HG03520 (cell line): ENCODE data around the gene ANKAR.
"Not testable (repeated sequence)": the region's sequence is repeated elsewhere in the genome, so short reads cannot be mapped to it uniquely, and the experiment has no call there.

Experiments used
- ATAC-seq: cut with Tn5 transposase; IDR thresholded peaks from one replicate; pipeline ENCODE4 v1.9.1; 2021; ENCODE audit warnings: mild to moderate bottlenecking, moderate library complexity; ENCODE audit not compliant: unreplicated experiment

The ANKAR gene, protein sequence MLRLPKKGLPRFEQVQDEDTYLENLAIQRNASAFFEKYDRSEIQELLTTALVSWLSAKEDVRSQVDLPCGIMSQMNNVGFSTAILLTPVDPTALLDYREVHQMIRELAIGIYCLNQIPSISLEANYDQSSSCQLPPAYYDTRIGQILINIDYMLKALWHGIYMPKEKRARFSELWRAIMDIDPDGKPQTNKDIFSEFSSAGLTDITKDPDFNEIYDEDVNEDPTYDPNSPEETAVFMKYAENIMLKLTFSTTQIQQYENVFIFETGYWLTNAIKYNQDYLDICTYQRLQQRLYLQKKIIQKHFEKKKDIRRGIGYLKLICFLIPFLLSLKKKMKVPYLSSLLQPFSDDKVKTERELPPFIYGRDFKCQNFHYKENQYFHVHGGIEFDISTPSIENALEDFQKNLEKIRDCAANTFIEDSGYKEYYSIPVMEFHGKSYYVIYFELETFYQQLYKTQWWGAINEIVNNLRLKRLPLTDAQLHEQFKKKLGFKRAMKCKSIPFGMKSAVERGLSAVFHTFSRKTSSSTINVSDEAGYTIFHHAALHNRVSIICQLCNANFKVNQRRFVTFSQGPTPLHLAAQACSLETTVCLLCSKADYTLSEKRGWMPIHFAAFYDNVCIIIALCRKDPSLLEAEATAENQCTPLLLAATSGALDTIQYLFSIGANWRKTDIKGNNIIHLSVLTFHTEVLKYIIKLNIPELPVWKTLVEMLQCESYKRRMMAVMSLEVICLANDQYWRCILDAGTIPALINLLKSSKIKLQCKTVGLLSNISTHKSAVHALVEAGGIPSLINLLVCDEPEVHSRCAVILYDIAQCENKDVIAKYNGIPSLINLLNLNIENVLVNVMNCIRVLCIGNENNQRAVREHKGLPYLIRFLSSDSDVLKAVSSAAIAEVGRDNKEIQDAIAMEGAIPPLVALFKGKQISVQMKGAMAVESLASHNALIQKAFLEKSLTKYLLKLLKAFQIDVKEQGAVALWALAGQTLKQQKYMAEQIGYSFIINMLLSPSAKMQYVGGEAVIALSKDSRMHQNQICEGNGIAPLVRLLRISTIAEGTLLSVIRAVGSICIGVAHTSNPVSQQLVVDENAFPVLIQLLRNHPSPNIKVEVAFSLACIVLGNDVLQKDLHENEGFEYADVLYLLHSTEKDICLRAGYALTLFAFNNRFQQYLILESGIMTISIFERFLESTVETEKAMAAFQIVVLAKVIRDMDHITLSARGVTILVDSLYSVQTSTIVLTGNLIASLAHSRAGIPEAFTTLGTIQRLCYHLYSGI (N-terminal part only)

DNA sequence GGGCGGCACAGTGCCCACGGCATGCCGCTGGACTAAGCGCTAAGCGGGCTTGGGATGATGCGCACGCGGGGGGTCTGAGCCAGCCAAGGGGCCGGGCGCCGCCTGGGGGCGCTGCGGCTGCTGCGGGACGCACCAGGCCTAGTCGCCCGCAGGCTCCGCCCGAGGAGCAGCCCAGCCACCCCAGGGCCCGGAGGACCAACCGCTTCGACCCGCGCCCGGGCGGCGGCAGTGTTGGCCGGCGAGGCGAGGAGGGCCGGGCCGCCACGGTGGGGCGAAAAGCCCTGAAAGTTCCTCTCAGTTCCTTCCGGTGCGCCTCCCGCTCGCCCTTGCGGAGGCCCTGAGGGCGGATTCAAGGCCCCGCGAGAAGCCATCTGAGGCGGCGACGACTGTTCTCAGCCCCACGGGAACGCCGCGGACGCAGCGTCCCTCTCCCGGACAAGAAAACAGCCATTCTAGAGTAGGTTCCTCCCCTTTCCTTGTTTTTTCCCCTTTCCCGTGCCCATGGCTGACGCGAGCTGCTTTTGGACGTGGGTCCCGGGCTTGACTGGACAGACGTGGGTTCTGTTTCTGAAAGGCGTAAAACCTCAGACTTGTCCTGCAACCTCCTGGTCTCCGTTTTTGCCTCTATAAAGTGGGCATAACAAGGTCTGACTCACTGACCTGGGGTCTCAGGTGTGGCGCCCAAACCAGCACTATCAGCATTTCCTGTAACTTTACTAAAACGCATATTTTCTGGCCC is at the start of gene ANKAR:
TSS of gene ANKAR (plus strand) at position 297 of the 739 bp plus-strand sequence. CDS start 1,821 bp downstream, outside the sequence.
- peak; percentile 97 for ATAC-seq

DNA sequence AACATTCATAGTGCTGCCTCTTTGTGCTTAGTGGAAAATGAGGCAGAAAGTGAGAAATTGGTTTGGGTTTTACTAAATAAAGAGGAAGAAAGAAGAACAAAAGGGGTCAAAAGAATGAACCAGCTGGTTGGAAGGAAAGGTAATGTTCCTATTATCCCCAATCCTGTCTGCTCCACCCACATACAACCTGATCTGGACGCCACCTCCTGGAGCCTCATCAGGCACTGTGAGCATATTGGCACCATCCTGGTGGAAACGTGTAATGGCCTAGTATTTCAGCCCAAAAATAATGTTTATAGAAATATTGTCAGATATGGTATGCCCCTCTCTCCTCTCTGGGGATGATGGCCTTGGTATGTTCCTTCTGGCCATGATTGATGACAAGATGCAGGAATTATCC is 48.8 kb upstream of the ANKAR start:
- no peak for ATAC-seq

DNA sequence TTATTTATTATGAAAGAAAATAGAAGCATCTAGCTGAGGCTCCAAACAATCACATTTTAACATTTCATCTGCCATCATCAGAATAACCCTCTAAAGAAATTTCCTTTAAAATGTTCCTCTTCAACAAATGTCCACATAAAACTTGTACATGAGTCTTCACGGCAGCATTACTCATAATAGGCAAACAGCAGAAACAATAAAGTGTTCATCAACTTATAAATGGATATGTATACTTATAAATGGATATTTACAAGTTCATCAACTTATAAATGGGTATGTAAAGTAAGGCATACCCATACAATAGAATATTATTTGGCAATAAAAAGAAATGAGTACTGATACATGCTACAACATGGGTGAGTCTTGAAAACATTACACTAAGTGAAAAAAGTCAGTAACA is 46.7 kb upstream of the ANKAR start:
- no peak for ATAC-seq

DNA sequence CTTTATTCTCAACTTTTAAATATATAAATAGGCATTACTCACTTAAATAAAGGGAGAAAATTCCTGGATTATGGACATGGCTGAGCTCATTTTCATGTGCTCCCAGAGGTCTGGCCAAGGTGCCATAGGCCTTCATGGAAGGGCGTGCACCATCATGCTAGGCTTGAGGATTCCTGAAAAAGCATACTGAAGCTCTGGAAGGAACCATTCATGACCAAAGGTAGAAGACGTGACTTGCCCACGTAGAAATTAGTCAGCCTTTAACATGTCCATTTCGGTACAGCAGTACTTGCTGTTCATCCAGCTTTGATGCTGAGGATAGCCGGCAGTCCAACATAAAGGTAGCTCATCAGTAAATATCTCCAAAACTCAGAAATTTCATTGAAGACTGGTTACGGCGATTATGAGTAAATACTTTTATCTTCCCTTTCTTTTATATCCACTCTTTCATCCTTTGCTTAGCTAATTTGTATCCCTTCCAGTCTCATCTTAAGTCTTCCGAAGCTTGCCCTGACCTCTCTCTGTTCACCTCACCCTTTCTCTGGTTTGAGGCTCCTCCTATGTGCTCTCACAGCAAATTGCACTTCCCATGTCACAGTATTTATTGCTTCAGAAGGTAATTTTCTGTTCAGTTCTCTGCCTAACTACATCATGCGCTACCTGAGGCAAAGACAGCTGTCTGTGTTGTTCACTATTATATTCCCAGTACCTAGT is 45.5 kb upstream of the ANKAR start:
- no peak for ATAC-seq

DNA sequence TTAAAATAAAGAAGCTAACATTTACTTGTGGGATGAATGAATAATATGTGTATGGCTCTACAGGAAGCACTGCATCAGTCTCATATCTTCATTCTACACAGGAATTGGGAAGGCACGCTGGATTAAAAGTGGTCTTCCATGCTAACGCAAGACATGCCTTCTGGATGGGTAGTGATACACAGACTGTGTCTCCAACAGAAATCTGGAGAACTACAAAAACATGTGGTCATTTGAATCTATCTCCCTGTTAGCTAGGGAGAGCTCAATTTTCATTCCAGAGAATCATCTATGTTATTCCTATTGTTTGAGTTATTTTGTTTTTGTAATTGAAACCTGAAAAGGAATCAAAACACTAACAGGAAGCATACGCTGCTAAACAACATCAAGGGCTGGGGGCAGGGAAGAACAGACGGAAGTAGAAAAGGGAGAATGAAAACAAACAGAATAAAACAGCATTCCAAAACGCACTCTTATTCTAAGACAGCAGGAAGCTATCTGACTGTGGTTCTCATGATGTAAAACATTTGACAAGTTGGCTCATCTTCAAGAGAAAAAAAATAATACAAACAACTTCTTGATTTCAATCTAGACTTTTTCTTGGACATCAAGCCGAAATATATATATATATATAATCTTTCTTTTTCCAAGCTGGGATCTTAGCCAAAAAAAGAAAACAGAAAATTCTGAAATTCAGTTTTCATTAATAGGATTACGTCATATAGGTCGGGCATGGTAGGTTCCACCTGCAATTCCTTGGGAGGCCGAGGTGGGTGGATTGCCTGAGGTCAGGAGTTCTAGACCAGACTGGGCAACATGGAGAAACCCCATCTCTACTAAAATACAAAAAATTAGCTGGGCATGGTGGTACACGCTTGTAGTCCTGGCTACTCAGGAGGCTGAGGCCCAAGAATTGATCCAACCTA is 44.7 kb upstream of the ANKAR start:
- no peak for ATAC-seq

DNA sequence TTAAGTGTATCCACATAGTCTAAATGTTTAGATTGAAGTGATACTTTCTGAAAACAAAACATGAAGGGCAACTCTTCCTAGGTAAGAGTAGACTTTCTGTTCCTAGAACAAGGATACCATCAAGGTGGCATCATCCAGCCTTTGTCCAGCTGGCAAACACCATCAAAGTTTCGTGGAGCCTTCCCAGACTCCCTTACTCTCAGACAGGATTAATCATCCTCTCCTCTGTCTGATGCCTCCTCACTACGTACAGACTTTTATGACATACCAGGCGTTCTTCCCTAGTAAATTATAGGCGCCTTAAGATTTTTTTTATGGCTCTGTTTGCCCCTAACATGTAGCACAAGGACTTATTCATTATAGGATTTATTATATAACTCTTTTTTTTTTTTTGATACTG is 42.6 kb upstream of the ANKAR start:
- ATAC-seq: no peak

DNA sequence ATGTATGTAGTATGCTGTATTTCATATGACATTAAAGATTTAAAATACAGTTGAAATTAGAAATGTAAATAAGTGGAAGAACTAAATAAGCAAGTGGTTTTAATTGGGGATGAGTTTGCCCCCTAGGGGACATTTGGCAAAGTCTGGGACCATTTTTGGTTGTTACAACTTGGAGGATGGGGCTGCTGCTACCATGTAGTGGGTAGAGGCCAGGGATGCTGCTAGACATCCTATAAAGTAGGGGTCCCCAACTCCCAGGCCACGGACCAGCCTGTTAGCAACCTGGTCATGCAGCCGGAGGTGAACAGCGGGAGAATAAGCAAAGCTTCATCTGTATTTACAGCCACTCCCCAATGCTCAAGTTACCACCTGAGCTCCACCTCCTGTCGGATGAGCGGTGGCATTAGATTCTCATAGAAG is 41.1 kb upstream of the ANKAR start:
- ATAC-seq: no peak

DNA sequence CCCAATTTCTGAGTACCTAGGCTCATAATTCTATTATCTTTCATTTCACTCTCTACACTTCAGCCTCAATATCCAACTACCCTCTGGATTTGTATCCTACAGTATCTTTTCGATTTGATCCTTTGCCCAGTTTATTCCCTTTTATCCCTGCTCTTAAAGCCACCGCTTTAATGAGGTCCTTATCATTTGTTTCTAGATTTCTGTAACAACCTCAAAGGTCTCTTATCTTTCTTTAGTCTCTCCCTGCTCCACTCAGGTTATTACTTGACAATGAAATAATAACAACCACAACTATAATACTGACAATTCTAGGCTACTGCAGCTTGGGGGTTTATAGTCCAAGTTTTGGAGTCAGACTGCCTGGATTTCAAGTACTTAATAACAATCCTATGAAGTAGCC is 39.1 kb upstream of the ANKAR start:
- no peak for ATAC-seq

DNA sequence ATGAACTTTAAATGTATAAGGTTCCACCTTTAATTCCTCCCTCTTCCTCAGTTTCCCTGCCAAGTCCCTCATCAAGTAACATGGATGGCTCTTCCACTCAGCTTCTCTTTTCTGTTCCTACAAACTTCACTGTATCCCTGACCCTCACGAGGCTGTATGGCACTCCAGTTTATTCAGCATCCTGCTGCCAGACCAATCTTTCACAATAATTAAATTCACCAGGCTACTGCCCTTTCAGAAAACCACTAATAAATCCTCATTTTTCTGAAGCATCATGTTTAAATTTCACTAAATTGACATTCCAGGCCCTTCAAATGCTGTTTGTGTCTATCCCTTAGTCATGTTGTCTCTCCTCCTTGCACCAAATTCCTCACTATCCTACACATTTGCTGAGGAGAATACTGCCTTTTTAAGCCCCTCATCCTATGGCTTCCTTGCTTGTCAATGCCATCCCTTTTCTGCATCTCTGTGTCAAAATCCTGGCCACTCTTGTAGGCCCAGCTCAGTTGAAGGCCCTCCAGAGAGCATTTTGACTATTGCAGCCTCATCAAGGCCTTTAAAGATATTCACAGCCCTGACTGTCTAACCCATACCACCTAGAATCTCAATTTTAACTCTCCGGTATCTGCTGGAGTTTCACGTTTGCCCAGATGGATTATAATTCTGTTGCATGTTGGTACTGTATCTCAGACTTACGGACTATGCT is 36.0 kb upstream of the ANKAR start:
- ATAC-seq: no peak

DNA sequence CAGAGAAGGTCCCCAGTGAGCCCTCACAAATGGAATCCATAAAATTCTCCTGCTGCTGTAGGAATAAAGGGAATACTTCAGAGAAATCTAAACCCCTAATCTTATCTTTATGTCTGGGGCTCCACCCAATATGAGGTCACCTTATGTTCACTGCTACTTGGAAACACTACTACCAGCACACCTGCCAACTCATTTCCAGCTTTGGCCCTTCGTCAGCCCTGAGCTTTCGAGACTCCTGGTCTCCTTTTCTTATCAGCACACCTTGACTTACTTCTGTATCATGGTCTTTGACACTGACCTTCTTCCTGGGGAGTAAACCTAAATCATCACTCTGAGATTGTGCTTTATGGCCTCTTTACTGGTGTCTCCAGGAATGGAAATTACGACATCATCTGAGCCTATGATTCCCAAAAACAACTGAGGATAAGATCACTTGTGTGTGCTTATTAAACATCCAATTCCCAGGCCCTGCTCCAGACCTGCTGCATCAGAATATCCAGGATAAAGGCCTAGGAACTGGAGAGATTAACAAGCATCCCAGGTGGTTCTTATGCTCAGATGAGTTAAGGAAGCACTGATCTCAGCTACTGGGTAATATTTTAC is 35.4 kb upstream of the ANKAR start:
- no peak for ATAC-seq

DNA sequence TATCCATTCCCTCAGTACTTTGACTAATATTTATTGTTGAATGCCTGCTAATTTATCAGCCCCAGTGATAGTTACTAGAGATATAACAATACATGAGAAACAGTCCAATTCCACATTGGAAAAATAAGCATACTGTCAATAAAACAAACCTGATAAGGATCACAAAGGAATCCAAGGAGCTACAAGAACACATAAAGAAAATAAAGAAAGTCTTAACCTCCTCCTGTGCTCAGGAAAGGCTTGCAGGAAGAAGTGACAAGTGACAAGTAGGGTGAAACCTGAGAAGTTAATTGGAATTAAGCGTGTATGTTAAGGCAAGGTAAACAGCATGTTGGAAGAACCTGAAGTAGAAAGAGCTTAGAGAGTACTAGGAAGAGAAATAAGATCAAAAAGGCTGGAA is 33.5 kb upstream of the ANKAR start:
- ATAC-seq: no peak

DNA sequence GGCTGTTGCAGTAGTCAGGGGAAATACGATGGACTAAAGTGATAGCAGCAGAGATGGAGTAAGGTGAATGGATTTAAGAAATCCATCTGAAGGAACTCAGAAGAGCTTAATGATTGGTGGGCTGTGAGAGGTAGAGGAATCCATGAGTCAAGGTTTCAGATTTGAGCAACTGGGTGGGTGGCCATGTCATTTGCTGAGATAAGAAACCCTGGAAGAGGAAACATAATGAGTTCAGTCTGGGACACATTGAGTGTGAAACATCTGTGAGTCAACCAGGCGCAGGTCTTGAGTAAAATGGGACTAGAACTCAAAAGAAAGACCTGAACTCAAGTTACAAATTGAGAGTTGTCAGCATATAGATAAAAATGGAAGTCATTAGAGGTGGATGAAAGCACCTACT is 32.9 kb upstream of the ANKAR start:
- no peak for ATAC-seq

DNA sequence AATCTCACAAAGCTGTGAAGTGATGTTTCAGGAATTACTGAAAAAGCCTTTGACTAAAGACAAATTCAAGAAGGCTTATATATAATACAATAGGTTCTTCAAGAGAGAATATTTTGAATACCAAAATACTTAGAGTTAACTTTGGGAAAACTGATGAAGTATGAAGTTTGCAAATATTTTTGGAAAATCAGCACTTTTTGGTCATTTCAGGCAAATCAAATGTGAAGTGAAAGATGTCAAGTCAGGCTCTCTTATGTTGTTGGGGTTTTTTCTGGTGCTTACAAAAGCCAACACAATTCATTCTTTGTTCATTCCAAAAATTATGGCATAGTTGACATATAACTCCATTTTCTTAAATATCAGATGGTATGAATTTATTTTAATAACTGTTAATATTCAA is 27.9 kb upstream of the ANKAR start:
- ATAC-seq: no peak

DNA sequence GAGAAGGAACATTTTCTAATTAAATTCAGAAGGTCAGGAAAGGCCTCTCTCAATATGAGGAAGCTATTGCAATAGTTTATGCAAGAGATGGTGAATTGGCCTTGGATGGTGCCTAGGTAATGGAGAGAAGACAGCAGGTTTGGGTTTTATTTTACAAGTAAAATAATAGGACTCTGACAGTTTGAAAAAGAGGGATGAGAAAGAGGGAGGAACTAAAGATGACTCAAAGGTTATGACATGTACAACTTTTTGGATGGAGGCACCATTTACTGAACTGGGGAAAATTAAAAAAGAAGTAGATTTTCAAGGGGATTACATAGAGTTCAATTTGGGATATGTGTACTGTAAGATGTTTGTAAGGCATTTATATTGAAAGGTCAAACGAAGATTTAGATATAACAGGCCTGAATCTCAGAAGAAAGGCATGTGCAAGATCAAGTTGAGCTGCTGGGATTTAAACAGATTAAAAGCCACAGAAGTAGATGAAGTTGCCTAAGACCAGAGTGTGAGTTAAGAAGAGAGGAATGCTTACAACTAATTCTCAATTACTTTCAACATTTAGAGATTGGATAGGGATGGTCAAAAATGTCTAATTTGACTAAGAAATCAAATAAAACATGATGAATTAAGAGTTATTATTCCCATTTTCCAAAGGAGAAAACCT is 25.5 kb upstream of the ANKAR start:
- ATAC-seq: no peak

DNA sequence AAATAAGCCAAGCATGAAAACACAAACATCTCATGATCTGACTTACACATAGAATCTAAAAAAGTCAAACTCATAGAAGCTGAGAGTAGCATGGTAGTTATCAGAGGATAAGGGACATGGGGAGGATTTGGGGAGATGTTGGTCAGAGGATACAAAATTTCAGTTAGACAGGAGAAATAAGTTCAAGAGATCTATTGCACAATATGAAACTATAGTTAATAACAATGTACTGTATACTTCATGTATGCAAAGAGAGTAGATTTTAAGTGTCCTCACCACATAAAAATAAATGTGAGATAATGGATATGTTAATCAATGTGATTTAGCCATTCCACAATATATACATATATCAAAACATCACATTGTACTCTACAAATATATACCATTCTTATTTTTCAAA is 23.2 kb upstream of the ANKAR start:
- ATAC-seq: no peak

DNA sequence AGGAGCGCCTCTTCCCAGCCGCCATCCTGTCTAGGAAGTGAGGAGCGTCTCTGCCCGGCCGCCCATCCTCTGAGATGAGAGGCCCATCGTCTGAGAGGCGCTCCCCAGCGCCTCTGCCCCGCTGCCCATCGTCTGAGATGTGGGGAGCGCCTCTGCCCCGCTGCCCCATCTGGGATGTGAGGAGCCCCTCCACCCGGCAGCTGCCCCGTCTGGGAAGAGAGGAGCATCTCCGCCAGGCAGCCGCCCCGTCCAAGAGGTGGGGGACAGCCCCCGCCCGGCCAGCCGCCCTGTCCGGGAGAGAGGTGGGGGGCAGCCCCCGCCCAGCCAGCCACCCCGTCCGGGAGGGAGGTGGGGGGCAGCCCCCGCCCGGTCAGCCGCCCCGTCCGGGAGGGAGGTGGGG is 21.0 kb upstream of the ANKAR start:
- not testable (repeated sequence) for ATAC-seq

DNA sequence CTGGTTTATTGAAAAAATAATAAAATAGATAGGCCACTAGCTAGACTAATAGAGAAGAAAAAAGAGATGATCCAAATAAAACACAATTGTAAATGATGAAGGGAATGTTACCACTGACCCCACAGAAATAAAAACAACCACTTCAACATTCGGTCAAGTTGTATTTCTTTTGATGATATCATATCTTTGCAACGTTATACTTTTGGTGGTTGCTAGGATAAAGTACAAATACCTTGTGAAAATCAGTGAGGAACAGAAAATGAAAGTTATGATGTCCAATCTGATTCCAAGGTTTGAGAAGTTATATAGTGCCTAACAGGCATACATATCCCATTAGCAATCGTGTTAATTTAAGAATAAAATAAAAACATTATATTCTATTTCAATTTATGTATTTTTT is 19.8 kb upstream of the ANKAR start:
- ATAC-seq: no peak
